NCI-H1105 treated with DMSO at 0.1 percent for 48 hours (cell line): ENCODE measurements around the gene RILPL1.
"Not testable (repeated sequence)": the region's sequence is repeated elsewhere in the genome, so short reads cannot be mapped to it uniquely, and the experiment has no call there.

ENCODE experiments used
- DNase-seq: peaks from one replicate; lab custom pipeline; 2025; lab: John Stamatoyannopoulos, UW

The RILPL1 gene

GRCh38 chr12:123533672-123534643 lies at the start of gene RILPL1:
TSS of gene RILPL1 (minus strand) at chr12:123533719. CDS start at chr12:123533482, 237 bp downstream.
- peak; percentile 16 for DNase-seq

DNA sequence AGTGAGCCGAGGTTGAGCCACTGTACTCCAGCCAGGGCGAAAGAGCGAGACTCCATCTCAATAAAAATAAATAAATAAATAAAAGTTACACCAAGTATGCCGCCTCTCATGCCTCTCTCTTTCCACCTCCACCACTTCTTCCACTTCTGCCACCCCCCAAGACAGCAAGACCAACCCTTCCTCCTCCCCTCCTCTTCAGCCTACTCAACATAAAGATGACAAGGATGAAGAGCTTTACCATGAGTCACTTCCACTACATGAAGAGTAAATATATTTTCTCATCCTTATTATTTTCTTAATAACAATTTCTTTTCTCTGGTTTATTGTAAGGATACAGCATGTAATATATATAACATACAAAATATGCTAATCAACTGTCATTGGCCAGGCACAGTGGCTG lies 47.3 kb upstream of the RILPL1 start:
- DNase-seq, result no peak

DNA sequence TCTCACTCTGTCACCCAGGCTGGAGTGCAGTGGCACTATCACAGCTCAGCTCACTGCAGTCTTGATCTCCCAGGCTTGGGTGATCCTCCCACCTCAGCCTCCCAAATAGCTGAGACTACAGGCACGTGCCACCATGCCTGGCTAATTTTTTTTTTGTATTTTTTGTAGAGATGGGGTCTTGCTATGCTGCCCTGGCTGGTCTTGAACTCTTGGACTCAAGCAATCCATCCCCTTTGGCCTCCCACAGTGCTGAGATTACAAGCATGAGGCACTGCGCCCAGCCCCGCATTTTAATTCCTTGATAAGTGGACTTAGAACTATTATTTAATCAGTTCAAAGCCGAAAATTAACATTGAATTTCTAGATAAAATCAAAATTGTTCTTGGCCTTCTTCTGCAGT lies 45.3 kb upstream of the RILPL1 start:
- not testable (repeated sequence) for DNase-seq

GRCh38 chr12:123578243-123578642 lies 44.7 kb upstream of the RILPL1 start:
- no peak for DNase-seq

DNA sequence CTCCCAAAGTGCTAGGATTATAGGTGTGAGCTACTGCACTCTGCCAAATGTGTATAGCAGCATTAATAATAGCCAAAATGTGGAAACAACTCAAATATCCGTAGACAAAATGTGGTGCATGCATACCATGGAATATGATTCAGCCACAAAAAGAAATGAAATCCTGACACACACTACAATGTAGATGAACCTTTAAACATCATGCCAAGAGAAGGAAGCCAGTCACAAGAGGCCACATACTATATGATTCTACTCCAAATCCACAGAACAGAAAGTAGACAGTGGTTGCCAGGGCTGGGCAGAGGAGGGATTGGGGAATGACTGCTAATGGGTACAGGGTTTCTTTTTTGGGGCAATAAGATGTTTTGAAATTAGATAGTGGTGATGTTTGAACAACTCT lies 43.1 kb upstream of the RILPL1 start:
- DNase-seq, result no peak

DNA sequence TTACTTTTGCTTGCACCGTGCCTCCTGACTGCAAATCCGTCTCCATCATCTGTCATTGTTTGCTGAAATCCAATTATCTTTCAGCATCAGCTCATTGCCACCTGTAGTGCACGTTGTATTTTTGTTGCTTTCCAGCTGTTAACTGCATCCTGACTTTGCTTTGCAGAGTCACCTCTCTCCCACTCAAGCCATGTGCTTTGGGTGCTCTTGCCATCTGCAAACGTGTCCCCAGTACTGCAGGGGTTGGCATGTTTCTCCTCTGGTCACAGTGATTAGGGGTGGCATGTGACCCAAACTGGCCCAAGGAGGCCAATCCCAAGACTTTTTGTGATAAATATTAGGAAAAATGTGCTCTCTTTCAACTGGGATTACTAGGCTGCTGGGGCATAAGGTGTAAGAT lies 40.4 kb upstream of the RILPL1 start:
- DNase-seq, result no peak

DNA sequence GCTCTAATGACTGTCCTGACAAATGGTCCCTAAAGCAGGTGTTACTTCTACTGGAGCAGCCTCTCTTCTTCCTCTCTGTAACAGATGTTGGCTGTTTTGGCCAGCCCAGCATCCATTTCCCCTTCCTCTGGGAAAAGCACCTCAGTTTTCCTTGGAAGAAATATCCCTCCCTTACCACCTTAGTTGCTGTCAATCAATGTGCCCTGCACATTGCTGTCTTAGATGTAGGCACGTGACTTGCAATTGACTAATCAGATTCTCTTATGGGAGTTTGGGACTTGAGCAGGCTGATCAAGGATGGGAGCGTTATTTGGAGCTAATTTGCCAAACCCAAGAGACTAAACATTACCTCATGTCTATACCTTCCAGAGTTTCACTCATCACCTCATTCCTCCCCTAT lies 38.9 kb upstream of the RILPL1 start:
- DNase-seq, result no peak

DNA sequence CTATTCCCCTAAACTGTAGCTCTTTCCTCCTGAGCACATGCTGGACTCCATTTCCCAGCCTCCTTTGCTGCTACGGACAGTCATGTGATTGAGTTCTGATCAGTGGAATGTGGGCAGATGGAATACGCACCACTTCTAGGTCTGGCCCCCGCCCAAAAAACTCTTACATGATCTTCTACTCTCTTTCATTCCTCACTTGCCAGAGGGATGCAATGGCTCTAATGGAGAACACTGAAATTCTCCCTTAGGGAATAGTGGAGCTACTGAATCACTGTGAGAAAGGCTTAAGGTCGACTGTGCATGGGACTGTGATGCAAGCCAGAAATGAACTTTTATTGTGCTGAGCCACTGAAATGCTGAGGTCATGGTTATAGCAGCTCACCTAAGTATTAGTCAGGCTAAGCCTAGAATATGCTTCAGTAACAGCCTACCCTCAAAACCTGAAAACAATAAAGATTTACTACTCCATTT lies 37.9 kb upstream of the RILPL1 start:
- no peak for DNase-seq

- DNase-seq, result no peak
Measured at GRCh38 chr12:123559468-123559867, 25.9 kb upstream of the RILPL1 start.

GRCh38 chr12:123558487-123558886 lies 25.0 kb upstream of the RILPL1 start:
- not testable (repeated sequence) for DNase-seq

- not testable (repeated sequence) for DNase-seq
Measured at GRCh38 chr12:123554843-123555242, 21.3 kb upstream of the RILPL1 start.

DNA sequence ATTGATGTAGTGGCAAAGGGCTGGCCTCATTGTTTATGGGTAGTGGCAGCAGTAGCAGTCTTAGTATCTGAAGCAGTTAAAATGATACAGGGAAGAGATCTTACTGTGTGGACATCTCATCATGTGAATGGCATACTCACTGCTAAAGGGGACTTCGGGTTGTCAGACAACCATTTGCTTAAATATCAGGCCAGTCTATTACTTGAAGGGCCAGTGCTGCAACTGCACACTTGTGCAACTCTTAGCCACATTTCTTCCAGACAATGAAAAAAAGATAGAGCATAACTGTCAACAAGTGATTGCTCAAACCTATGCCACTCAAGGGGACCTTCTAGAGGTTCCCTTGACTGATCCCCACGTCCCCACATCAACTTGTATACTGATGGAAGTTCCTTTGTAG lies 20.6 kb upstream of the RILPL1 start:
- not testable (repeated sequence) for DNase-seq

DNA sequence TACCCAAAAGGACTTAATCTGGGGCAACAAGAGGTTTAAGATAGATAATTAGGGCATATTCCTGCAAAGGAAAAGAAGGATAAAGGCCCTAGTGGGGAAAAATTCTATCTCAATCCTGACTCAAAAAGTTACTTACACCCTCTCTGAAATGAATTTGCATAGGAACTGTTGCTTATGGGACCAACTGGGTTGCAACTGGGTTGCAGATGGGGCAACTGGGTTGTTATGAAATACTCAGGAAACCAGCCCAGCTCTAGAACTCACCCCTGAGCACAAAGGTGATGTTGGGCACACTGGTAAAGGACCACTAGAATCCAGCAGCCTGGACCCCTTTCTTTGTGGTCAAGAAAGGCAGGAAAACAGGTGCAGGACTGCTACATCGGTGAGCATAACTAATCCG lies 17.2 kb upstream of the RILPL1 start:
- no peak for DNase-seq

DNA sequence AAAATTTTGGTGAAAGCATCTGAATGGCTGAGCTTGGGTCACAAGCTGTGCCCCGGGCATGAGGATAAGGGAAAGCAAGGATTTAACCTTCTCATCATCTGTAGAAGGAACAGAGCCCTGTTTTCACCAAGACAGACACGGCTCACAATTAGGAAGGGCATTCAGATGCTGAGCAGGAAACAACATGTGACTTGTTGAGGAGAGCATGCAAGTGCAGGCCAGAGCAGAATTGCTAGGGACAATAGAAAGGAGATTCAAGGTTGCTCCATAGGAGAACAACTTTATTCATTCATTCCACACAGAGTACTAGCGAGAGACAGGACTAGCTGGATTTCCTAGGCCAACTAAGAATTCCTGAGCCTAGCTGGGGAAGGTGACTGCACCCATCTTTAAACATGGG lies 14.6 kb upstream of the RILPL1 start:
- DNase-seq, result no peak

DNA sequence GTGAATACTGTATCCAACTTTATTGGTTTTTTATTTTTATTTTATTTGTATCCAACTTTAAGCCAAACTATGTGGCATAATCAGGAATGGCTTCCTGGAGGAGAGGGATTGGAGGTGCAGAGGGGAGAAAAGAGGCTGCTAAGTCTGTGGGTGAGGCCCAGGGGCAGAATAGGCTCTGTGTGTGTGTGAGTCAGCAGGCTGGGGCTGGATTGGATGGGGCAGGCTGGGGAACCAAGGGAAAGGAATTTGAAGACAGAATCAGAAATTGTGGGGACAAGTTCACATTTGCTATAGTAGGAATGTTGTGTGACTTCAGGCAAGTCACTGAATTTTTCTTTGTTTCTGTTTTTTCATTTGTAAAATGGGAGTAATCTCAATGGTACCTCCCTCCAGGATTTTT lies 12.8 kb upstream of the RILPL1 start:
- no peak for DNase-seq

DNA sequence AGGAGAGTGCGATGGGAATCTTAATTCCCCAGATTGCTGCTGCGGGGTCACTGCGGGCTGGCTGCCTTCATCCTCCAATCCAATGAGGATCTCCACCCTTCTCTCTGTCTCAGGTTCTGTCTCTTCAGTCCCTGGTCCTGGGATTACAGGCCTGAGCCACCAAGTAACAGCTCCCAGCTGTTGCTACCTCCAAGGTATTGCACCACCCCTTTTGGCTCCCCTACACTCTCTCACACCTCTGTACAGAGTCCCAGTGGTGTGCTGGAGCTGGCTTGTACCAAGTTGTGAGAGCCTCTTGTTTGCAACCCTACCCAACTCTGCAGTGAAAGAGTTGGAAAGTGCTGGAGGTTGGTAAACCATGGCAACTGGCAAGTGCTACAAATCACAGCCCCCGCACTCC lies 10.0 kb upstream of the RILPL1 start:
- DNase-seq, result no peak

- no peak for DNase-seq
Measured at GRCh38 chr12:123540899-123541662, 7.6 kb upstream of the RILPL1 start.

DNA sequence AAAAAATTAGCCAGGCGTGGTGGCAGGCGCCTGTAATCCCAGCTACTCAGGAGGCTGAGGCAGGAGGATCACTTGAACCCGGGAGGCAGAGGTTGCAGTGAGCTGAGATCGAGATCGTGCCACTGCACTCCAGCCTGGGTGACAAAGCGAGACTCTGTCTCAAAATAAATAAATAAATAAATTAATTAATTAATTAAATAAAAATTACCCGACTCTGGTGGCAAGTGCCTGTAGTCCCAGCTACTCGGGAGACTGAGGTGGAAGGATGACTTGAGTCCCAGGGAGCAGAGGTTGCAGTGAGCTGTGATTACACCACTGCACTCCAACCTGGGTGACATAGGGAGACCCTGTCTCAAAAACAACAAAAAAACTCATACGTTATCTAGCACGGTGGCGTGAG lies 2.4 kb upstream of the RILPL1 start:
- not testable (repeated sequence) for DNase-seq

DNA sequence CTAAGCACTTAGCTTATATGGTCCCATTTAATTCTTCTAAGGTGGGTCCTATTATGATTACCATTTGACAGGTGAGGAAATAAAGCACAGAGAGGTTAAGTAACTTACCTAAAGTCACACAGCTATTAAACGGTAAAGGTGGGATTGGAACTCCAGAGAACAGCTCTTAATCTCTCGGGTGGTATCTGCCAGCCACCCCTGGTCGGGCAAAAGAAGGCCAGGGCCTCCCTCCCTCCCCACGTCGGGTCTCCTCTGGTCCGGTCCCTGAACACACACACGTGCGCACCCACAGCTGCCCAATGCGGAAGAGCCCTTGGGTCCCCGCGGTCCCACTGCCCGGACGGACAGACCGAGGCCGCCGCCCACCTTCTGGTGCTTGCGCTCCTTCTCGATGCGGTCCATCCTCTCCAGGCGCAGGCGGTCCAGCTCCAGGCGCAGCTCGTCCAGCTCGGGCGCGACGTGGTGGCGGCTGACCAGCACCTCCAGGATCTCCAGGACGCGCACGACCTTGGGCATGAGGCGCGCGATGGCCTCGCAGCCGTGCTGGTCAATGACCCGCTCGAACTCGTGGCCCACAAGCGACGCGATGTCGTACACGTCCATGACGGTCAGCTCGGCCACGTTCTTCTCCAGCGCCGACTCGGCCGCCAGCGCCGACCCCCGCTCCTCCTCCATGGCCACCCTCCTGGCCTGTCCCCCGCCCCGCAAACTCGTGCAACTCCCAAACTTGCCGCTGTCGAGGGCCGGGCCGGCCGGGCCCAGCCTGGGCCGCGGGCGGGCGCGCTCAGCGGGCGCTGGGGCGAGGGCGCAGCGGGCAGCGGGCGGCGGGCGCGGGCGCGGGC lies 490 bp downstream of the RILPL1 start:
- no peak for DNase-seq

DNA sequence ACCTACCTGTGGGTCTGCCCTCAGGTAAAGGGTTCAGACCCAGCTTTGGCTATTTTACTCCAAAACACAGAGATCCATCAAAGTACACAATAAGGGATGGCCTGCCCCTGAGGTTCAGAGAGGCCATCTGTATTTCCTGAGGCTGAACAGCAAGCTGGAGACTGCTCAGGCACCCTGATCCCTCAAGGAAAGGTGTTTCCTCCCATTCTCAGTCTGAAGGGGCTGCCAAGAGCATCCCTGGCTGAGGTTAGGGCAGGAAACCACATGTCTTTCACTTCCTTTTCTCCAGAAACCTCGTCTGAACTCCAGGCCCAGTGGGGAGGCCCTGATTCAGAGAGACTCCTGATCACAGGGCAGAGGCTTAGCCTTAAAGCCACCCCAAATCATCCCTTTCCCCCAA lies 1.5 kb downstream of the RILPL1 start:
- DNase-seq, result no peak

- no peak for DNase-seq
Measured at GRCh38 chr12:123531091-123531490, 2.4 kb downstream of the RILPL1 start.

- no peak for DNase-seq
Measured at GRCh38 chr12:123530668-123531067, 2.9 kb downstream of the RILPL1 start.
